ENCODE measurements around the gene CNKSR1. TPM values are rescaled to one million over a fixed set of nuclear protein-coding genes. Genes with fewer than 3 reads are reported as not detected.

Gene CNKSR1, protein sequence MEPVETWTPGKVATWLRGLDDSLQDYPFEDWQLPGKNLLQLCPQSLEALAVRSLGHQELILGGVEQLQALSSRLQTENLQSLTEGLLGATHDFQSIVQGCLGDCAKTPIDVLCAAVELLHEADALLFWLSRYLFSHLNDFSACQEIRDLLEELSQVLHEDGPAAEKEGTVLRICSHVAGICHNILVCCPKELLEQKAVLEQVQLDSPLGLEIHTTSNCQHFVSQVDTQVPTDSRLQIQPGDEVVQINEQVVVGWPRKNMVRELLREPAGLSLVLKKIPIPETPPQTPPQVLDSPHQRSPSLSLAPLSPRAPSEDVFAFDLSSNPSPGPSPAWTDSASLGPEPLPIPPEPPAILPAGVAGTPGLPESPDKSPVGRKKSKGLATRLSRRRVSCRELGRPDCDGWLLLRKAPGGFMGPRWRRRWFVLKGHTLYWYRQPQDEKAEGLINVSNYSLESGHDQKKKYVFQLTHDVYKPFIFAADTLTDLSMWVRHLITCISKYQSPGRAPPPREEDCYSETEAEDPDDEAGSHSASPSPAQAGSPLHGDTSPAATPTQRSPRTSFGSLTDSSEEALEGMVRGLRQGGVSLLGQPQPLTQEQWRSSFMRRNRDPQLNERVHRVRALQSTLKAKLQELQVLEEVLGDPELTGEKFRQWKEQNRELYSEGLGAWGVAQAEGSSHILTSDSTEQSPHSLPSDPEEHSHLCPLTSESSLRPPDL
- 1 to 10 TPM; 1.4 to 1.5 TPM for total RNA-seq

DNA sequence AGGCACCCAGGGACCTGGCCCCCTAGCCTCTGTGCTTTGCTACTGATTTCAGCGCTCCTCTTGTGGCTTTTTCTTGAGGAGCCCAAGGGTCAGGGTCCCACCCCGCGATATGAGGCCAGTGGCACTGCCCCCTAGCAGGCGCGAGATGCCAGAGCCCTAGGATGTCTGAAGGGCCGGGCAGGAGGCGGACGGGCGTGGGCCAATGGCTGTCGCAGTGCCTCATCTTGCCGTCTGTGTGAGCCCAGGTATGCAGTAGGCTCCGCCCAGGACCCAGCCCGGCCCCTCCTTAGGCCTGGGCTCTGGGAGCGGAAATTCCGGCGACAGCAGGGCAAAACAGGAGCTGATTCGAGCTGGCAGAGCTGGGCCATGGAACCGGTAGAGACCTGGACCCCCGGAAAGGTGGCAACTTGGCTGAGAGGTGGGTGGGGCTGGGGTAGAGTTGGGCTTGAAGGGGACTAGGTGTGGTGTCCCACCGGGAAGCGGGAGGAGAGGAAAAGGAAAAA, at the start of gene CNKSR1:
TSS of gene CNKSR1 (plus strand) at position 310 of the 503 bp plus-strand sequence. CDS start at position 367, 57 bp downstream.
- CTCF ChIA-PET = interaction anchor here (1.0 to 9.8 kb wide), 3 partner anchors 8 to 57 kb away, joined by 3 to 105 read pairs (median 6); partner anchors contain the start of genes C1orf232, CEP85 and ZNF593
- no peak within 1 kb of the TSS for H3K27ac Mint-ChIP-seq
- DNase-seq (no peak), ATAC-seq (no peak)
- H3K9me3 Mint-ChIP-seq (ENCODE audit: low read depth) = no peaks in the 10 kb centered on the region
- H3K4me1 Mint-ChIP-seq = no peaks in the 10 kb centered on the region
- H3K36me3 Mint-ChIP-seq = no peaks in the 10 kb centered on the region
- peak within 1 kb of the TSS; percentile 24 for H3K4me3 Mint-ChIP-seq
- H3K27me3 Mint-ChIP-seq = no peaks in the 10 kb centered on the region

GRCh38 chr1:26129778-26130177, 47.5 kb upstream of the CNKSR1 start:
- DNase-seq (no peak), ATAC-seq (no peak)
- peaks cover 10% of the 10 kb centered on the region for H3K36me3 Mint-ChIP-seq
- H3K4me1 Mint-ChIP-seq = peaks cover 32% of the 10 kb centered on the region
- no peak overlapping the region for H3K4me3 Mint-ChIP-seq
- H3K9me3 Mint-ChIP-seq (ENCODE audit: low read depth) = no peaks in the 10 kb centered on the region
- peaks cover 6% of the 10 kb centered on the region for H3K27me3 Mint-ChIP-seq
- no peak overlapping the region for H3K27ac Mint-ChIP-seq
- CTCF ChIA-PET = interaction anchor here (1.1 to 6.8 kb wide), 6 partner anchors 9 to 40 kb away, joined by 3 to 69 read pairs (median 6); partner anchors contain the start of genes C1orf232 and ZNF593

DNA sequence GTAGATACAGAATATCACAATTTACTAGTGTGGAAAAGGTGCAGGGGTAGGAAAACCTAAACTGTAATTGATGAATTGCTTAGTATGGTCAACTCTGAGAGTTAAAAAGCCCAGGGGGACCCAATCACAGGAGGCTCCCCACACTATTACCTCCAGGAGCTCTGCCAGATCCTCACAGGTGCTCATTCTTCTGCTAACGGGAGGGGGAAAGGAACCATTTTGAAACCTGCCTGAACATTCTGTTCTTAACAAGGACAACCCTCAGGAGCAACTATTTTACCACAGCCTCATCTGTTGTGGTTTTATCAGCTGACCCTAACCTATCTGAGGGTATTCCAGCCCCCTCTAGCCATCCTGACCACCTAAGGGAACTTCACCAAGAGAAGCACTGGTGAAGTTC, 46.6 kb upstream of the CNKSR1 start:
- peaks cover 6% of the 10 kb centered on the region for H3K27me3 Mint-ChIP-seq
- H3K36me3 Mint-ChIP-seq = peaks cover 9% of the 10 kb centered on the region
- no peak overlapping the region for H3K4me3 Mint-ChIP-seq
- H3K9me3 Mint-ChIP-seq (ENCODE audit: low read depth) = no peaks in the 10 kb centered on the region
- ATAC-seq (no peak), DNase-seq (no peak)
- CTCF ChIA-PET = interaction anchor here (1.3 to 6.8 kb wide), 3 partner anchors 8 to 39 kb away, joined by 6 to 69 read pairs (median 6); partner anchors contain the start of genes C1orf232 and ZNF593
- no peak overlapping the region for H3K27ac Mint-ChIP-seq
- H3K4me1 Mint-ChIP-seq = peaks cover 25% of the 10 kb centered on the region

DNA sequence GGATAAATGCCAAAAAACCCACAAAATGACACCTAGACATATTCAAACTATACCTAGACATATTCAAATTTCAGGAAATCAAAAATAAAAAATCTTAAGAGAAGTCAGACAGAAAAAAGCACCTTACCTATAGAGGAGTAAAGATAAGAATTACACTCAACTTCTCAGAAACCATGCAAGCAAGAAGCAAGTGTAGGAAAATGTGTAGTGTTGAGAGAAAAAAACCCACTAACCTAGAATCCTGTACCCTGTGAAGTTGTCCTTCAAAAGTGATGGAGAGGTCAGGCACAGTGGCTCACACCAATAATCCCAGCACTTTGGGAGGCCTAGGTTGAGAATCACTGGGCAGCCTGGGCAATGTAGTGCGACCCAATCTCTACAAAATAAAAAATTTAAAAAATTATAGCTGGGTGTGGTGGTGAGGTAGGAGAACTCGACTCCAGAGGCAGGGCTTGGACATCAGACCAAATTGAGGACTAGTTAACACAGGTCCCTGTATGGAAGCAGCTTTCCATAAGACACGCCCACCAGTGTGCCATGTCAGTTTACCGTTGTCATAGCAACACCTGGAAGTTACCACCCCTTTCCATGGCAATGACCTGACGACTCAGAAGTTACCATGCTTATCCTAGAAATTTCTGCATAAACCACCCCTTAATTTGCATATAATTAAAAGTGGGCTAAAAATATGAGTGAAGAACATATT, 45.0 kb upstream of the CNKSR1 start:
- Mint-ChIP-seq H3K36me3 (peaks cover 4% of the 10 kb centered on the region), H3K4me1 (peaks cover 12% of the 10 kb centered on the region), H3K4me3 (no peak overlapping the region), H3K27me3 (peaks cover 6% of the 10 kb centered on the region), H3K9me3 (ENCODE audit: low read depth) (no peaks in the 10 kb centered on the region), H3K27ac (no peak overlapping the region)
- CTCF ChIA-PET = interaction anchor here (0.8 to 2.2 kb wide), 2 partner anchors 13 to 37 kb away, joined by 3 to 11 read pairs; partner anchors contain the start of gene ZNF593
- no peak for DNase-seq
- no peak for ATAC-seq

DNA sequence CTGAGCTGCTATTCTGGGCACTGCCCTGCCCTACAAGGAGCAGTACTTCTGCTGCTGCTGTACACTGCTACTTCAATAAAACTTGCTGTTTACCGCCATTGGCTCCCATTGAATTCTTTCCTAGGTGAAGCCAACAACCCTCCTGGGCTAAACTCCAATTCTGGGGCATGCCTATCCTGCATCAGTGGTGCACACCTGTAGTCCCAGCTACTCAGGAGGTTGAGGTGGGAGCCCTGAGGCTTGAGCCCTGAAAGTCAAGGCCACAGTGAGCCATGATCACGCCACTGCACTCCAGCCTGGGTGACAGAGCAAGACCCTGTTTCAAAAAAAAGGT, 44.5 kb upstream of the CNKSR1 start:
- ATAC-seq (no peak), DNase-seq (no peak)
- H3K4me1 Mint-ChIP-seq = peaks cover 7% of the 10 kb centered on the region
- no peak overlapping the region for H3K4me3 Mint-ChIP-seq
- no peak overlapping the region for H3K27ac Mint-ChIP-seq
- H3K27me3 Mint-ChIP-seq = peaks cover 6% of the 10 kb centered on the region
- H3K9me3 Mint-ChIP-seq (ENCODE audit: low read depth) = no peaks in the 10 kb centered on the region
- peaks cover 2% of the 10 kb centered on the region for H3K36me3 Mint-ChIP-seq
- CTCF ChIA-PET = interaction anchor here (0.8 to 2.2 kb wide), 2 partner anchors 12 to 37 kb away, joined by 3 to 11 read pairs; partner anchors contain the start of gene ZNF593

GRCh38 chr1:26134466-26134865, 42.8 kb upstream of the CNKSR1 start:
- H3K36me3 Mint-ChIP-seq = peaks cover 2% of the 10 kb centered on the region
- peaks cover 6% of the 10 kb centered on the region for H3K4me1 Mint-ChIP-seq
- no peak overlapping the region for H3K4me3 Mint-ChIP-seq
- no peak for DNase-seq
- H3K27ac Mint-ChIP-seq = no peak overlapping the region
- no peak for ATAC-seq
- CTCF ChIA-PET = no interaction called here
- H3K27me3 Mint-ChIP-seq = peaks cover 6% of the 10 kb centered on the region
- H3K9me3 Mint-ChIP-seq (ENCODE audit: low read depth) = no peaks in the 10 kb centered on the region

GRCh38 chr1:26138974-26139558, 38.2 kb upstream of the CNKSR1 start:
- H3K4me3 Mint-ChIP-seq = no peak overlapping the region
- DNase-seq (no peak), ATAC-seq (peak; percentile 45)
- peaks cover 10% of the 10 kb centered on the region for H3K4me1 Mint-ChIP-seq
- CTCF ChIA-PET = interaction anchor here (0.9 to 4.4 kb wide), 11 partner anchors 9 to 103 kb away, joined by 3 to 25 read pairs (median 6); partner anchors contain the start of genes C1orf232, PDIK1L and ZNF593
- no peak overlapping the region for H3K27ac Mint-ChIP-seq
- H3K9me3 Mint-ChIP-seq (ENCODE audit: low read depth) = no peaks in the 10 kb centered on the region
- H3K36me3 Mint-ChIP-seq = no peaks in the 10 kb centered on the region
- H3K27me3 Mint-ChIP-seq = peaks cover 5% of the 10 kb centered on the region

- Mint-ChIP-seq H3K36me3 (no peaks in the 10 kb centered on the region), H3K27ac (no peak overlapping the region), H3K4me3 (no peak overlapping the region), H3K9me3 (ENCODE audit: low read depth) (no peaks in the 10 kb centered on the region), H3K4me1 (peaks cover 12% of the 10 kb centered on the region), H3K27me3 (peaks cover 12% of the 10 kb centered on the region)
- CTCF ChIA-PET = interaction anchor here (0.7 to 5.6 kb wide), 14 partner anchors 13 to 248 kb away, joined by 3 to 181 read pairs (median 4); partner anchors contain the start of genes CEP85, PDIK1L and ZNF593
- ATAC-seq = no peak
- DNase-seq = peak; percentile 33
Observed at GRCh38 chr1:26142159-26142558, 35.1 kb upstream of the CNKSR1 start.

DNA sequence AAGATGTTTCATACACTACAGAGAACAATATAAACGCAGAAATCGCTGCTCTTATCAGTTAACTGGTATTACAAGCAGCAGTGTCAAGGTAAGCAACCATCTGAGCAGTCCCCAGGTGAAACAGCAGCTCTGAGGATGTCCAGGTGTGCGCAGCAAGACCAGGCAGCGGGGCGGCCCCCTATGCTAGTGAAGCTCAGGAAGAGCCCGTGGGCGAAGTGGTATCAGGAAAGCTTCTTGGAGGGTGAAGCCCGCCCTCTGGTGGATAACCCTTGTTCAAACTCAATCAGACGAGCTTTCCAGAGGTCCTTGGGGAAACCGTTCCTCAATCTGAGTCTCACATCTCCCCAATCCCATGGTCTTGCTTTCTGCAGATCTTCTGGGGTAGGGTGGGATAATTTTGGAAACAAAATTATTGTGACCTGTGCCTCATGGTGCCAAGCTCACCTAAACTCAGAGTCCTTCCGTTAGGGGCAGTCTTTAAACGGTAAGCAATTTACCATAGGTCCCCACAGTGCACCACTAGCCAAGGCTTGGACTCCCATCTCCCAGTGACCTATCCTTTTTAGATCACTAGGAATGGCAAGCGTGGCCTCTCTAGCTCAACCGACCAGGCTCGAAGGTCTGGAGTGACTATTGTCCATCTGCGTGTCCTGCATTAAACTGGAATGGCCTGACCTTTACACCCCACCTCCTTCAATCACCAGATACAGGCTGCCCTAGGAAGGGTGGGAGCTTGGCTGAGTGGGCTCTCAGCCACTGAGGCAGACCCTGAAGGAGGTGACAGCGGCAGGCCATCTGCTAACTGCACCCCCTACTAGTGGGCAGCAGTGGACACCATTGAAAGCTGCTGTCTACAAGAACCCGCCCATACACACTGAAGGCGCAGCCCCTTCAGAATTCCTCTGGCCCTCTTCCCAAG, 32.0 kb upstream of the CNKSR1 start:
- Mint-ChIP-seq H3K27ac (no peak overlapping the region), H3K36me3 (no peaks in the 10 kb centered on the region), H3K9me3 (ENCODE audit: low read depth) (no peaks in the 10 kb centered on the region), H3K4me1 (peaks cover 2% of the 10 kb centered on the region), H3K27me3 (peaks cover 29% of the 10 kb centered on the region), H3K4me3 (no peak overlapping the region)
- CTCF ChIA-PET = interaction anchor here (0.5 to 5.6 kb wide), 46 partner anchors 10 to 628 kb away, joined by 3 to 181 read pairs (median 4); partner anchors contain the start of genes CEP85, HMGN2, PDIK1L and TRIM63
- DNase-seq (peak; percentile 78), ATAC-seq (peak; percentile 90)

GRCh38 chr1:26145960-26146294, 31.4 kb upstream of the CNKSR1 start:
- Mint-ChIP-seq H3K4me3 (no peak overlapping the region), H3K36me3 (no peaks in the 10 kb centered on the region), H3K27me3 (peaks cover 30% of the 10 kb centered on the region), H3K4me1 (peaks cover 2% of the 10 kb centered on the region), H3K27ac (no peak overlapping the region), H3K9me3 (ENCODE audit: low read depth) (no peaks in the 10 kb centered on the region)
- no peak for ATAC-seq
- CTCF ChIA-PET = interaction anchor here (1.1 to 5.6 kb wide), 26 partner anchors 10 to 249 kb away, joined by 3 to 181 read pairs (median 9); partner anchors contain the start of genes CEP85, PDIK1L, TRIM63 and ZNF593
- peak; percentile 25 for DNase-seq

DNA sequence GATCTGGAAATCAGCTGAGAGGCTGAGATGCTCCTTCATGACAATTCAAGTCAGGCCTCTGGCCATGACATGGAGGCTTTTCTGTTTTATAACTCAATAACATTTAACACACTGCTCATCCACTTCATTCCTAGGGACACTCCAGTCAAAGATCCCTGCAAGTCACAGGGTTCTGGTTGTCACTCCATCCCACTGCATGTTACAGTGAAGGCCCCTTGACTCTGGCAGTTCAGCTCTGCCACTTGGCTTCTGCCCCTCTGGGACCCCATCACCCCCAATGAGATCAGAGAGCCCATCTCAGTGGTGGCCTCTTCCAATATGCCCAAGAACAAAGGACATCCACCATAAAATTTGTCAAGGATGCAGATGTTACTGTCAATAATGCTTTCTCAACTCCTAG, 28.4 kb upstream of the CNKSR1 start:
- Mint-ChIP-seq H3K4me3 (no peak overlapping the region), H3K27ac (no peak overlapping the region), H3K36me3 (no peaks in the 10 kb centered on the region), H3K27me3 (peaks cover 38% of the 10 kb centered on the region), H3K4me1 (peaks cover 2% of the 10 kb centered on the region), H3K9me3 (ENCODE audit: low read depth) (no peaks in the 10 kb centered on the region)
- CTCF ChIA-PET = interaction anchor here (1.4 kb wide), 1 partner anchor 113 kb away, joined by 3 read pairs; no protein-coding TSS in a partner anchor
- DNase-seq (peak; percentile 33), ATAC-seq (no peak)

All from activated CD8-positive, alpha-beta memory T cell treated with anti-CD3 and anti-CD28 coated beads, Interleukin-2, amount 10 ng/mL, durations not matched to agents 7 days and 5 days (primary cell).